H1 (cell line): ENCODE measurements around the gene TMUB1. TPM values are rescaled to one million over a fixed set of nuclear protein-coding genes. Genes with fewer than 3 reads are reported as not detected.

ENCODE experiments used
- CTCF ChIA-PET: fragments of 300-600 bp; sonication (Branson Sonifier 250); formaldehyde crosslinking; loops from one replicate; lab custom pipeline; 2021; ENCODE audit not compliant: partially characterized antibody; lab: Charles Lee
- POLR2A ChIA-PET: fragments of 300-600 bp; sonication (Branson Sonifier 250); formaldehyde crosslinking; loops from one replicate; lab custom pipeline; 2021; ENCODE audit warnings: inconsistent platforms; ENCODE audit not compliant: partially characterized antibody; lab: Charles Lee
- DNase-seq, 2 experiments: peaks; one replicate each; pipeline versions ENCODE4 v3.0.0 to v3.0.0-alpha.2; 2010 to 2022; ENCODE audit warnings: low spot score in 2 of 2, low read depth in 1 of 2, mixed read lengths in 1 of 2
- FAIRE-seq: peaks from 2 replicates; lab custom pipeline; 2011; peaks lifted over from hg19 to GRCh38; lab: Jason Lieb, UNC
- H2AFZ ChIP-seq: 2 replicates; pipeline ENCODE4 v1.8.1; 2012; ENCODE audit warnings: low read length, inconsistent platforms
- H2AK5ac ChIP-seq: 2 replicates; pipeline ENCODE4 v1.6.1; 2013; ENCODE audit warnings: low read depth, low read length
- H2BK120ac ChIP-seq: replicated peaks from 2 replicates; pipeline ENCODE3; 2013; ENCODE audit warnings: low read depth, low read length, inconsistent platforms
- H2BK12ac ChIP-seq: 2 replicates; pipeline ENCODE4 v1.6.1; 2013; ENCODE audit warnings: low read depth, low read length
- H2BK15ac ChIP-seq: 2 replicates; pipeline ENCODE4 v1.6.1; 2013; ENCODE audit warnings: low read length
- H2BK20ac ChIP-seq: 2 replicates; pipeline ENCODE4 v1.6.1; 2013; ENCODE audit warnings: low read length
- H2BK5ac ChIP-seq: 2 replicates; pipeline ENCODE4 v1.6.1; 2013; ENCODE audit warnings: low read depth, low read length
- H3K14ac ChIP-seq: 2 replicates; pipeline ENCODE4 v1.6.1; 2013; ENCODE audit warnings: inconsistent platforms; ENCODE audit not compliant: insufficient read length
- H3K18ac ChIP-seq: 2 replicates; pipeline ENCODE4 v1.6.1; 2013; ENCODE audit warnings: low read length; ENCODE audit errors: extremely low read depth
- H3K23ac ChIP-seq: 2 replicates; pipeline ENCODE4 v1.6.1; 2013; ENCODE audit warnings: inconsistent platforms; ENCODE audit not compliant: insufficient read length
- H3K23me2 ChIP-seq: 2 replicates; pipeline ENCODE4 v1.6.1; 2013; ENCODE audit warnings: low read depth, low read length
- H3K27ac ChIP-seq: 2 replicates; pipeline ENCODE4 v1.6.1; 2011; ENCODE audit warnings: low read depth, low read length, inconsistent platforms
- H3K27me3 ChIP-seq, 4 experiments: replicated peaks in 1 of 4; 1 replicate in 1 of 4; 2 replicates in 3 of 4; pipeline versions ENCODE4 v1.6.1 to v1.8.1; 2011 to 2013; ENCODE audit warnings: low read length in 3 of 4, mild to moderate bottlenecking in 3 of 4, inconsistent platforms in 2 of 4, mixed read lengths in 2 of 4, moderate library complexity in 1 of 4; ENCODE audit not compliant: control insufficient read depth in 3 of 4, insufficient read depth in 3 of 4; ENCODE audit errors: extremely low read depth in 1 of 4
- H3K36me3 ChIP-seq, 4 experiments: 2 replicates each; pipeline versions ENCODE4 v1.6.1 to v1.8.1; 2011 to 2013; ENCODE audit warnings: mild to moderate bottlenecking in 4 of 4, low read length in 3 of 4, moderate library complexity in 2 of 4, control low read depth in 1 of 4, inconsistent platforms in 1 of 4; ENCODE audit not compliant: insufficient read depth in 4 of 4, control insufficient read depth in 2 of 4
- H3K4ac ChIP-seq: replicated peaks from 2 replicates; pipeline ENCODE3; 2013; ENCODE audit warnings: low read length, low read depth, mixed read lengths, inconsistent platforms; ENCODE audit not compliant: insufficient read length
- H3K4me1 ChIP-seq, 4 experiments: replicated peaks in 1 of 4; 1 replicate in 1 of 4; 2 replicates in 3 of 4; pipeline versions ENCODE4 v1.6.1 to v1.8.1; 2011 to 2013; ENCODE audit warnings: low read length in 3 of 4, inconsistent platforms in 2 of 4, mixed read lengths in 1 of 4; ENCODE audit not compliant: insufficient read depth in 4 of 4, control insufficient read depth in 3 of 4
- H3K4me2 ChIP-seq, 2 experiments: 2 replicates each; pipeline versions ENCODE4 v1.6.1 to v1.8.1; 2011 to 2013; ENCODE audit warnings: low read depth in 2 of 2, low read length in 2 of 2, control low read depth in 1 of 2, inconsistent platforms in 1 of 2, mild to moderate bottlenecking in 1 of 2; ENCODE audit not compliant: insufficient read depth in 1 of 2
- H3K4me3 ChIP-seq, 4 experiments: fragments of 200-600, 300-600 bp in 1 of 4; sonication (generic), shearing (Covaris generic), sonication (Bioruptor Twin) in 1 of 4; 2 replicates each; pipeline versions ENCODE4 v1.5.1 to v1.8.1; 2011 to 2016; ENCODE audit warnings: low read length in 4 of 4, low read depth in 3 of 4, control low read depth in 2 of 4, inconsistent platforms in 2 of 4, mild to moderate bottlenecking in 2 of 4, mixed read lengths in 1 of 4, moderate library complexity in 1 of 4; ENCODE audit not compliant: insufficient read depth in 2 of 4; ENCODE audit errors: extremely low read depth in 1 of 4
- H3K56ac ChIP-seq: replicated peaks from 2 replicates; pipeline ENCODE3; 2013; ENCODE audit warnings: low read depth, mild to moderate bottlenecking, mixed read lengths, low read length, inconsistent platforms; ENCODE audit not compliant: insufficient read length
- H3K79me1 ChIP-seq: 2 replicates; pipeline ENCODE4 v1.6.1; 2013; ENCODE audit warnings: low read depth, low read length, control low read depth
- H3K79me2 ChIP-seq, 2 experiments: 2 replicates each; pipeline versions ENCODE4 v1.6.1 to v1.8.1; 2012 to 2013; ENCODE audit warnings: low read length in 2 of 2, mild to moderate bottlenecking in 2 of 2, inconsistent platforms in 1 of 2; ENCODE audit not compliant: insufficient read depth in 2 of 2, control insufficient read depth in 1 of 2
- H3K9ac ChIP-seq, 4 experiments: replicated peaks in 1 of 4; 1 replicate in 1 of 4; 2 replicates in 3 of 4; pipeline versions ENCODE4 v1.6.1 to v1.8.1; 2011 to 2013; ENCODE audit warnings: low read depth in 3 of 4, low read length in 3 of 4, control low read depth in 2 of 4, mild to moderate bottlenecking in 2 of 4, moderate library complexity in 2 of 4, inconsistent platforms in 1 of 4; ENCODE audit errors: extremely low read depth in 1 of 4
- H3K9me3 ChIP-seq, 2 experiments: 2 replicates each; pipeline versions ENCODE4 v1.6.1 to v1.8.1; 2012 to 2013; ENCODE audit warnings: mild to moderate bottlenecking in 2 of 2, moderate library complexity in 2 of 2, control low read depth in 1 of 2, inconsistent platforms in 1 of 2, low read depth in 1 of 2, low read length in 1 of 2, mixed read lengths in 1 of 2; ENCODE audit not compliant: insufficient read depth in 2 of 2
- H4K20me1 ChIP-seq, 2 experiments: replicated peaks in 1 of 2; 2 replicates each; pipeline versions ENCODE3 to v1.8.1; 2011 to 2013; ENCODE audit warnings: inconsistent platforms in 2 of 2, low read length in 2 of 2, mild to moderate bottlenecking in 1 of 2; ENCODE audit not compliant: insufficient read depth in 2 of 2, control insufficient read depth in 1 of 2
- H4K5ac ChIP-seq: 2 replicates; pipeline ENCODE4 v1.6.1; 2013; ENCODE audit warnings: low read length, low read depth, mixed read lengths, inconsistent platforms; ENCODE audit not compliant: insufficient read length
- H4K8ac ChIP-seq: 2 replicates; pipeline ENCODE4 v1.8.0; 2013; ENCODE audit warnings: mild to moderate bottlenecking, moderate library complexity, low read length, inconsistent platforms; ENCODE audit not compliant: insufficient read depth; ENCODE audit errors: extremely low read depth
- H4K91ac ChIP-seq: replicated peaks from 2 replicates; pipeline ENCODE3; 2013; ENCODE audit warnings: low read length, mixed read lengths, inconsistent platforms; ENCODE audit not compliant: insufficient read length
- BCL11A ChIP-seq, 2 experiments: IDR thresholded peaks; one replicate each; pipeline ENCODE4 v1.6.1; 2011; ENCODE audit warnings: low read depth in 2 of 2, low read length in 2 of 2, mild to moderate bottlenecking in 2 of 2
- BRCA1 ChIP-seq: IDR thresholded peaks from 2 replicates; pipeline ENCODE4 v1.6.1; 2012; ENCODE audit warnings: low read depth, low read length, improper control_type of control experiment
- CBX8 ChIP-seq: fragments of 300-800, 300-1000 bp; sonication (generic); IDR thresholded peaks from 2 replicates; pipeline ENCODE4 v1.7.1; 2016; ENCODE audit warnings: low read depth, low read length, borderline replicate concordance
- GABPA ChIP-seq: IDR thresholded peaks from 2 replicates; pipeline ENCODE4 v1.6.1; 2011; ENCODE audit warnings: mild to moderate bottlenecking, low read length, moderate library complexity, borderline replicate concordance; ENCODE audit not compliant: insufficient read depth
- KDM1A ChIP-seq: fragments of 200-600, 300-600 bp; sonication (generic); IDR thresholded peaks from 2 replicates; pipeline ENCODE4 v1.7.1; 2016; ENCODE audit warnings: mild to moderate bottlenecking, low read length, borderline replicate concordance
- KDM4A ChIP-seq: IDR thresholded peaks from one replicate; pipeline ENCODE4 v1.7.1; 2012; ENCODE audit warnings: low read depth, mild to moderate bottlenecking, moderate library complexity, low read length, inconsistent platforms; ENCODE audit not compliant: severe bottlenecking
- PHF8 ChIP-seq: fragments of 200-600 bp; sonication (generic); conservative IDR thresholded peaks from 2 replicates; pipeline ENCODE4 v1.7.1; 2012; ENCODE audit warnings: low read depth, mild to moderate bottlenecking, inconsistent platforms, low read length, moderate library complexity
- SIN3A ChIP-seq, 2 experiments: IDR thresholded peaks in 1 of 2; conservative IDR thresholded peaks in 1 of 2; 2 replicates each; pipeline ENCODE4 v1.6.1; 2011 to 2012; ENCODE audit warnings: low read length in 2 of 2, improper control_type of control experiment in 1 of 2, low read depth in 1 of 2, mild to moderate bottlenecking in 1 of 2
- SIX5 ChIP-seq: IDR thresholded peaks from 2 replicates; pipeline ENCODE4 v1.6.1; 2011; ENCODE audit warnings: mild to moderate bottlenecking, low read depth, low read length
- WGBS, 2 experiments: shearing (Covaris generic) in 1 of 2; methylation state at CpG; one replicate each; pipeline versions ENCODE4 v1.1.6 to v1.1.7; 2013 to 2015; ENCODE audit warnings: low lambda C conversion rate in 2 of 2, mixed read lengths in 2 of 2, inconsistent platforms in 1 of 2, low coverage in 1 of 2, missing lambda C conversion rate in 1 of 2; ENCODE audit not compliant: insufficient replicate concordance in 2 of 2, insufficient coverage in 1 of 2, insufficient read length in 1 of 2; ENCODE audit errors: extremely low coverage in 1 of 2, missing lambda C conversion rate in 1 of 2; 5-methylcytosine and 5-hydroxymethylcytosine counted together
- polyA plus RNA-seq, 7 experiments: library from polyadenylated mRNA; depleted of rRNA in 3 of 7; stranded (reverse) in 5 of 7; unstranded in 2 of 7; fragments of >200 nt in 5 of 7; fragments of 200-250 nt in 2 of 7; gene quantifications; 1 replicate in 5 of 7; 2 replicates in 1 of 7; 4 replicates in 1 of 7; pipeline versions ENCODE4 v1.2.1 to v1.2.3, GENCODE V29; 2011 to 2013; ENCODE audit warnings: missing spikeins in 2 of 7, mixed read lengths in 2 of 7
- total RNA-seq: library from RNA; stranded (reverse); fragmentation: NEBNext Ultra II Directional; extraction: Animal tissue kit (Norgen Biotek cat#: 25700); gene quantifications from 2 replicates; pipeline ENCODE4 v1.2.1, GENCODE V29; 2021

Gene TMUB1
- total and polyA plus RNA-seq, 2 of the 8 experiments (the other 6 are each of a cell fraction or from before 2014, with no cell fraction given), result 41.4 to 56.2 TPM

- no peak overlapping the region for H3K14ac ChIP-seq
- ChIA-PET CTCF (interaction anchor here (0.9 to 9.7 kb wide), 19 partner anchors 9 to 181 kb away, joined by 3 to 88 read pairs (median 4); partner anchors contain the start of genes ABCB8 and AGAP3), POLR2A (interaction anchor here (1.1 to 7.9 kb wide), 13 partner anchors 8 to 189 kb away, joined by 3 to 77 read pairs (median 6); partner anchors contain the start of genes ABCB8, AGAP3 and FASTK)
- no peak overlapping the region for H3K4ac ChIP-seq
- FAIRE-seq (no peak), DNase-seq (no peak)
- H3K27ac ChIP-seq, result no peak overlapping the region
- no peak overlapping the region for H3K56ac ChIP-seq
- no peak overlapping the region for H2BK20ac ChIP-seq
- no peak overlapping the region for H3K23ac ChIP-seq
- peaks cover 0 to 2% (median 0%) of the 10 kb centered on the region in 4 experiments; a peak in 2 of 7 replicates for H3K27me3 ChIP-seq
- no peak overlapping the region for H3K18ac ChIP-seq
- 14% methylated on average over 9 of the region's 11 CpGs; no CpG with 5 or more reads in 1 of the 2 experiments for WGBS, 2 experiments
- peaks cover 6% of the 10 kb centered on the region; the same call in 1 of the 2 replicates for H3K79me1 ChIP-seq
- no peak overlapping the region for H4K91ac ChIP-seq
- H3K9ac ChIP-seq, result 0 out of 7 replicates have a peak overlapping the region, but pooled peaks of 1 of the 4 experiments have one; percentile 13
- H2BK12ac ChIP-seq, result no peak overlapping the region
- no peaks in the 10 kb centered on the region for H3K9me3 ChIP-seq
- H3K79me2 ChIP-seq, result peaks cover 0 to 8% of the 10 kb centered on the region in 2 experiments; a peak in 1 of 4 replicates
- H3K36me3 ChIP-seq, result peaks cover 3 to 34% (median 17%) of the 10 kb centered on the region in 4 experiments; a peak in 6 of 8 replicates
- no peak overlapping the region for H2AFZ ChIP-seq
- no peak overlapping the region; the same call in 1 of the 2 replicates for H4K8ac ChIP-seq
- no peak overlapping the region for H4K5ac ChIP-seq
- no peak for TF ChIP-seq GABPA
- no peak for TF ChIP-seq KDM1A
- no peak for TF ChIP-seq SIN3A (conservative IDR thresholded peaks at IDR 0.05 in 1 of 2, IDR thresholded peaks at IDR 0.05 in 1 of 2; ENCODE audit: low read depth in 1 of 2, low read length in 2 of 2)
- TF ChIP-seq PHF8, result no peak
- TF ChIP-seq BRCA1, result no peak
- TF ChIP-seq CBX8, result no peak
- TF ChIP-seq KDM4A, result no peak
- no peak for TF ChIP-seq BCL11A (IDR thresholded peaks at IDR 0.05; ENCODE audit: low read depth in 2 of 2, low read length in 2 of 2)
- TF ChIP-seq SIX5, result no peak
- peak overlapping the region; percentile 34 to 91 (median 42) for H3K4me3 ChIP-seq
- peaks cover 24% of the 10 kb centered on the region for H3K23me2 ChIP-seq
- H3K4me2 ChIP-seq, result peak overlapping the region; percentile 86 to 88
- H3K4me1 ChIP-seq, result peaks cover 12 to 39% (median 34%) of the 10 kb centered on the region in 4 experiments
- no peak overlapping the region for H2BK5ac ChIP-seq
- H2BK120ac ChIP-seq, result no peak overlapping the region
- peaks cover 5 to 9% of the 10 kb centered on the region in 2 experiments for H4K20me1 ChIP-seq
- no peak overlapping the region for H2BK15ac ChIP-seq
- 0 out of 2 replicates have a peak overlapping the region, but pooled peaks have one; percentile 53 for H2AK5ac ChIP-seq
These were observed 20.1 kb downstream of the TMUB1 start for GRCh38 chr7:151063212-151063561.
